Activated CD4-positive, alpha-beta T cell treated with anti-CD3 and anti-CD28 coated beads, Interleukin-2, Interleukin-6, amounts not matched to agents 100 ng/mL and 50 ng/mL, durations not matched to agents 16 hours and 8 hours (primary cell): ENCODE results near the gene CDK11B.
"Not testable (repeated sequence)": the region's sequence is repeated elsewhere in the genome, so short reads cannot be mapped to it uniquely, and the experiment has no call there.

Experiments used
- DNase-seq: peaks from one replicate; pipeline ENCODE4 v3.0.0-alpha.2; 2020

Gene CDK11B

DNA sequence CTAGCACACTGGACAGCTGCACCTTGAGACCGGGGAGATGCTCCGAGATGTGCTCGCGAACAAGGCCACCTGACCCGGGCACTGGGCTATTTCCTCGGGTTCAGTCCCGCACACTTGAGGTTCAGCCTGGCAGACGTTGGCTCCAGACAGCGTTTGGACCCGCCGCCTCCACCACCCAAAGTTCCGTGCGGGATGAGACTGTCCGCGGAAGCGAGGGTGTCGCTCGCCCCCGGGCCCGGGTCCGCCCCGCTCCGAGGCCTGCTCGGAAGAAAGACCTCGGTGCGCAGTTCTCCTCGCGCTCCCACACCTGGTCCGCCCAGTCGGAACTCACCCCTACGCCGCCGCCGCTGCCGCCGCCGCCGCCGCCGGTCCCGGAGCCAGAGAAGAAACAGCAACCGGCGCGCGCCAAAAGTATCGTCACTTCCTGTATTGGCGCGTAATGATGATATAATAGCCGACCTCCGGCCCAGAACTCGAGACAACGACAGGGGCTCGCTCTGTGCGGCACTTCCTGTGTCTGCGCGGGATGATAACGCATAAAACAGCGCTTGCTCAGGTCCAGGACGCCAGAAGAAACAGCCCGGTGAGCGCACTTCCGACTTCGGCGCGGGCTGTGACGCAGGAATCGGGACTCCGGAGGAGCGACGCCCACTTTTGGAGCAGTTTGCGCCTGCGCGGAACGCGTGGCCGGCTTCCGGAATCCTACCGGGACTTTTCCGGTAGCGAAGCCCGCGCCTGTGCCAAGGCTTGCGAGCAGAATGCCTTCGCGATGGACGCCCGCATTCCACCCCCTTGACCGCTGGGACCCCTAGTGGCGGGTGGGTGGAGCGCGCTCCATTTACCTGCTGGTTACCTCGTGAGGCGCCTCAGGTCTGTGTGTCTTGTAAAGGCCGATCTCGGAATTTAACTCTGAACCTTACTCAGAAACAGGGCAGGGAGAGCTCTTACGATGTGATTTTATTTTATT lies at the start of gene CDK11B:
TSS of gene CDK11B (minus strand) at position 422 of the 967 bp plus-strand sequence. CDS start 1,519 bp downstream, outside the sequence.
- peak; percentile 96 for DNase-seq

DNA sequence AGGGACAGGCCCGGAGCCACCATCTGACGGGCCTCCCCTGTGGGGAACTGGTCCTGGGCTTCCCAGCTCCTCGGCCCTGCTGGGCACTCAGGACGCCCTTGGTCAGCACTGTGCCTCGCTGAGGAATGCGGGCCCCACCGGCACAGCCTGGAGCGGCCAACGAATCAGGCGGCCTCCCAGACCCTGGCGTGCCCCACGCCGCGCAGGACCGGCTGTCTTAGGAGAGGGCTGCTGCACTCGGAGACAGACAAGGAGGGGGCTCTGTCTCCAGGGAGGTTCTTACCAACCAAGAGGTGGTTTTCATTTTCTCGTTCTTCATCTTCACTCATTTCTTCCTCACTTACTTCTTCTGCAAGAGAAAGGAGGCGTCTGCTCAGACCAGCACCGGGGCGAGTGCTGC lies 49.1 kb upstream of the CDK11B start:
- DNase-seq: not testable (repeated sequence)

DNA sequence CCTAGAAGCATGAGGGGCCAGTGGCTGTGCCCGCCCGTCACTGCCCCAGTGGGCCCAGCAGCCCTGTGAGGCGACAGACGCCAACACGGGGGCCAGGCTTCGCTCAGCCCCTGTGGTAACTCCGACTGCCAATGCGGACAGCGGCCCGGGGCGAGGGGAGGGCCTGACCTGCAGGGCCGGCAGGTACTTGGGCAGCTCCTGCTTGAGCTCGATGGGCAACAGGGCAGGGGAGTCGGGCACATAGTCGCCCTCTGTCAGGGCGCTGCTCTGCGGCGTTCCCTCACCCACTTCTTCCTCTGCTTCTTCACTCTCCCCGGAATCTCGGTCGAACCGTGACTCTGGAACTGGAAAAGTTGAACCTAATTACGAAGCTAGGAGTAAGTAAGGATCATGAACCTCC lies 48.4 kb upstream of the CDK11B start:
- DNase-seq: not testable (repeated sequence)

DNA sequence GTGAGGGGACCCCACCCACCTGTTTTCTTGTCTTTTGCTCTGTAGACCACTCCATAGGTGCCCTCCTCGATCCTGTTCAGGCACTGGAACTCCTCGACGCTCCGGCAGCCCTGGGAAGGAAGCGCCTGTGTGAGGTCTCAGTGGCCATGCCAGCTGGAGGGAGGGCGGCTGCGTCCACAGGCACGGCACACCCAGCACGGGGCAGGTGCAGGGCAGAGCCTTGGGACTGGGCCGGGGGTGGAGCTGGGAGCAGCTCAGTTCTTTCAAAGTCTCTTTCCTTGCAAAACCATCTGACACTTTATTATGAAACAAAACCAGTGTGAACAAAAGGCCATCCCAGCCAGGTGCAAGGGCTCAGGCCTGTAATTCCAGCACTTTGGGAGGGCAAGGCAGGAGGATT lies 46.8 kb upstream of the CDK11B start:
- not testable (repeated sequence) for DNase-seq

DNA sequence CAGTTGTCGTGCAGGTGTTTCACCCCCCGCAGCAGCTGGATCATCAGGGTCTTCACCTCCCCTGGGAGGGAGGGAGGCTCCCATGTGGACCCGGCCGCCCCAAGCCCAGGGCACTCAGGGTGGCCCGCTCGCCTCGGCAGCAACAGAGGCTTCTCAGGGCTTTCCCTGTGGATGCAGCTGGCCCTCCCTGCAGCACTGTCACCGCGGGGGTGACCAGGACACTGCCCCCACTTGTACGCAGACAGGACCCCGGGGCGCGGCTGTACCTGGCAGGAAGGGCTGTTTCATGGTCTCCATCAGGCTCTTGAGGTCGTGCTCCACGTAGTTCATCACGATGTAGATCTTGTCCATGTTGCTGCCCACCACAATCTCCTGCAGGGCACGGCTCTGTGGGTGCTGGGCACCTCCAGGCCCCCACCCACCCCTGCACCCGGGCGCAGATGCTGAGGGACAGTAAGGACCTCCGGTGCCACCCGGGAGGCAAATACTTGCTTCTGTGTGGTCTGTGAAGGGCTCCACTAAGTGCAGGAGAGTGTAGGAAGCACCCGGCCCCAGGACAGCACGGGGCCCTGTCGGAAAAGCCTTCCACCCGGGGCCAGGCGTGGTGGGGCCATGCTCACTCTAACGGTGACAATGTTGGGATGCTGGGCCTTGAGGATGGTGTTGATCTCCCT lies 45.6 kb upstream of the CDK11B start:
- DNase-seq: not testable (repeated sequence)

DNA sequence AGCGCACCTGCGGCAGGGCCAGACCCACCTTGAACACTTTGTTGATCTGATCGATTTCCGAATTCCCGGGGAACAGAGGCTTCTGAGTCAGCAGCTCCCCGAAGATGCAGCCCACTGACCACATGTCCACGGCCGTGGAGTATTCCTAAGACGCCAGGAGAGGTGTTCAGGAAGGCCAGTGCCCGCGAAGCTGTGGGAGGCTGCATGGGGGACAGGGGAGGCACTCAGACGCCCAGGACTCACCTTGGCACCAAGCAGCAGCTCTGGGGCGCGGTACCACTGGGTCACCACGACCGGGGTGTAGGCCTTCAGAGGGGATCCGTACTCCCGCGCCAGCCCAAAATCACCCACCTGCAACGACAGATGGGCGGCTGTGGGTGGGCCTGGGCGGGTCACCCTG lies 45.0 kb upstream of the CDK11B start:
- no peak for DNase-seq

DNA sequence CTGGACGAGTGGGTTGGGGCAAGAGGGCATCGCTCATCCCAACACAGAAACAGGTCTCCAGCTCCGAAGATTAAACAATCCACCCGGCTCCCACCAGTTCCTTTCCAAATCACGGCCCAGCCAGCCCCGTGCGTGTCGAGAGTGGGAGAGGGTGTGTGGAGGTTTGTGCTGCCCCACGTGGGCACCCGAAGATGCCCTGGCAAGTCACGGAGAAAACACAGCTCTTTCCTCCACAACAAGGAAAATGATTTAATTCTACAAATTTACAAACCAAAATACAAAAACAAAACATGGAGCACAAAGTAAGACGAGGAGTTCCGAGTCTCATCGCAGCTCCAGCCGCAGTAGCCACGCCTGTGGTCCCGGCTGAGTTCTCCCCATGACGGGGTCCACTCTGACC lies 43.7 kb upstream of the CDK11B start:
- not testable (repeated sequence) for DNase-seq

DNA sequence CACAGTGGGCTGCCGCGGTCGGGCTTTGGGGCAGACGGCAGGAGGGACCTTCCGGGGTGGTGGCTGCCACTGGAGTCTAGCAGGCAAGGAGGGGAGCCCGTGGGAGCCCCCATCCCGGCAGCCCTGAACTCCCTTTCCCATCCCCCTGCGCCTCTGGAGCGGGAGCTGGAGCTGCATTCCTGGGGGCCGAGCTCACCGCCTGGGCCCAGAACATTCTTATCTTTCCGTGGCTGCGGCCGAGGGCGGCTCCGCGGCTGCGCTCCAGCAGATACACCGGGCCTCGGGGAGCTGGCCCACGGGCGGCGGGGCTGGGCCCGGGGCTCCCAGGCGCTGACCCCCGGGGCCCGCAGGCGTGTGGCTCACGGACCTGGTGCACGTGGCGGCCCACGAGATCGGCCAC lies 41.8 kb upstream of the CDK11B start:
- not testable (repeated sequence) for DNase-seq

DNA sequence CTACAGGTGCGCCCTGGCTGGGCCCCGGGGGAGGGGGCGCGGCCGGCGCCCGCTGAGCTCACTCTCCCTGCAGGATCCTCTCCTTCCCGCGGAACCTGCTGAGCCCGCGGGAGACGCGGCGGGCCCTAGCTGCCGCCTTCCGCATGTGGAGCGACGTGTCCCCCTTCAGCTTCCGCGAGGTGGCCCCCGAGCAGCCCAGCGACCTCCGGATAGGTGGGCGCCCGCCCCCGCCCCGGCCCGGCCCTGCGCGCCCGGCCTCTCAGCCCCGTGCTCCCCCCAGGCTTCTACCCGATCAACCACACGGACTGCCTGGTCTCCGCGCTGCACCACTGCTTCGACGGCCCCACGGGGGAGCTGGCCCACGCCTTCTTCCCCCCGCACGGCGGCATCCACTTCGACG lies 41.3 kb upstream of the CDK11B start:
- DNase-seq: not testable (repeated sequence)

DNA sequence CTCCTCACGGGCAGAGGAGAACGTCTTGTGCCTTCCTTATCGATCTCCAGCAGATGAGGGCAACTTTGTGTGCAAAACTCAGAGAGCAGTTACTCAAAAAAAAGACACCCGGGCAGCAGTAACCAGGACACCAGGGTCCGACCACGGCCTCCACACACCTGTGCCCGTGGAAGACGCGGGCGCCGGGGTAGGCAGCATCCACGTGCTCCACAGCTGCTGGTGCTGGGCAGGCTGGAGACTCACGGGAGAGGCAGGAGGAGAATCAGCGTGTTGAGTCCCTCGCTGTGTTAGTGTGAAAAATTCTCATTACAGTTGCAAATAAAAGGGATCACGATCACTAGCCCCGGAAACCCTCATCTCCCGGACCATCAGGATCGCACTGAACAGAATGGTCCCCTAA lies 40.3 kb upstream of the CDK11B start:
- DNase-seq: not testable (repeated sequence)

DNA sequence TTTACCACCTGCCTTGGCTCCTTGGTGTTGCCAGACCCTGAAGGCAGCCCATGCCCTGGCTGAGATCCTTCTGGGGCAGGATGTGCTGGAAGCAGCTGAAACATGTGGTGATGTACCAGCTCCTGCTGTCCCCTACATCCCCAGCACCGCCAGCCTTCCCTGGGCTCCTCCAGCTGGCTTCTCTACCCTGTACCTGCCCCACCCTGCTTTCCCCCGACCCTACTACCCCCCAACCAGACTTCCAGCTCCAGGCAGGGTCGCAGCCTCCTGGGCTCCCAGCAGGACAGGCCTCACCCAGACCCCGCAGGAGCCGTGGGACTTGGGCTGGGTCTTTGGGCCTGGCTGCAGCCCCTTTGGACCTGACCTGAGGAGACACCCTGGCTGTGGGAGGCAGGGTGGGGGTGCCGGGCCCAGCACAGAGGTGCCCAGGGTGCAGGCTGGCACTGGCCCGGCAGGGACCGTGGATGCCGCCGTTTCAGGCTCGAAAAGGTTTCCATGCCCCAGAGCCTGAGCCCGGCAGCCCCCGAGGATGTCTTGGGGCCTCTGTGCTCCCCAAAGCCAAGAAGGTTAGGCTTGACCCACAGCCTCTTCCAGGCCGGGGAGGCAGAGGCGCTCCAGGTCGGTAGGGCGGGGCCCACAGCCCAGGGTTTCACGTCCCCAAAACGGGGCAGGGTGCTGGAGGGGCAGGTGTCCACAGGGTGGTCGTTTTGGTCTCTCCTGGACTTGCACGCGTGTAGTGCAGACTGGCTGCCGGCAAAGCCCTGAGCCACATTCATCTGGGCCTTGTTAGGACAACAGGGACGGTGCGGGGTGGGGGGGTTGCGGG lies 38.8 kb upstream of the CDK11B start:
- DNase-seq: not testable (repeated sequence)

DNA sequence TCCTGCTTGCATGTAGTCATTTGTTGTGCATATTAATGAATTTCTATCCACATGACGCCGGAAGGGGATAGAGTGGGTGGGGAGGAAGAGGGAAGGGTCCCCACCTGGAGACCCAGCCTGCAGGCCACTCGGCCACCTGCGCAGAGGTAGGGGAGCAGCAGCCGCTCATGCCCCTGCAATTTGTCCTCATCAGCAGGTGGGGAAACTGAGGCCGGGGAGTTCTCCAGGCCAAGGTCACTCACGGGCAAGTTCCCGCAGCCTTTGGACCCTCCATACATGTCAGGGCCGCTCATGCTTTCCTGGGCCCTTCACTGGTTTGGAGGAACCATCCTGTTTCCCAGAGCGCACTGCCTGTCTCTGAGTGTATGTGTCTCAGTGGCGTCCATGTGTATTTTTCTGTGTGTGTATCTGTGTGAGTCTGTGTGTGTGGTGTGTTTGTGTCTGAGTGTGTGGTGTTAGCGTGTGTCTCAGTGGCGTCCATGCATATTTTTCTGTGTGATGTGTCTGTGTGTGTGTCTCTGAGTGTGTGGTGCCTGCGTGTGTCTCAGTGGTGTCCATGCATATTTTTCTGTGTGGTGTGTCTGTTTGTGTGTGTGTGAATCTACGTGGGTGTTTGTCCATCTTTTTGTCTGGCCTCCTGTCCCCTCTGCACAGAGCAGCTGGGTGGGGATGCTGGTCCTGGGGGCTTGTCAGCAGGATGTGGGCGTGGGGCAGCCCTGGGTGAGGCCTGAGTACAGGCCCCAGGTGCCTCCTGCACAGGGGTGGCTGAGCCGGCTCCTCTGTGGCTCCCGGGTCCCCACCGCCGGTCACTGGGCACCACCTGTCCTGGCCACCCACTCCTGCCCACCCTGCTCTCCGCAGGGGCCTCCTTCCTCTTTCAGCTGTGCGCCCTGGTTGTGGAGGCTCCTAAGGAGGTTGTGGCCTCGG lies 37.9 kb upstream of the CDK11B start:
- not testable (repeated sequence) for DNase-seq

DNA sequence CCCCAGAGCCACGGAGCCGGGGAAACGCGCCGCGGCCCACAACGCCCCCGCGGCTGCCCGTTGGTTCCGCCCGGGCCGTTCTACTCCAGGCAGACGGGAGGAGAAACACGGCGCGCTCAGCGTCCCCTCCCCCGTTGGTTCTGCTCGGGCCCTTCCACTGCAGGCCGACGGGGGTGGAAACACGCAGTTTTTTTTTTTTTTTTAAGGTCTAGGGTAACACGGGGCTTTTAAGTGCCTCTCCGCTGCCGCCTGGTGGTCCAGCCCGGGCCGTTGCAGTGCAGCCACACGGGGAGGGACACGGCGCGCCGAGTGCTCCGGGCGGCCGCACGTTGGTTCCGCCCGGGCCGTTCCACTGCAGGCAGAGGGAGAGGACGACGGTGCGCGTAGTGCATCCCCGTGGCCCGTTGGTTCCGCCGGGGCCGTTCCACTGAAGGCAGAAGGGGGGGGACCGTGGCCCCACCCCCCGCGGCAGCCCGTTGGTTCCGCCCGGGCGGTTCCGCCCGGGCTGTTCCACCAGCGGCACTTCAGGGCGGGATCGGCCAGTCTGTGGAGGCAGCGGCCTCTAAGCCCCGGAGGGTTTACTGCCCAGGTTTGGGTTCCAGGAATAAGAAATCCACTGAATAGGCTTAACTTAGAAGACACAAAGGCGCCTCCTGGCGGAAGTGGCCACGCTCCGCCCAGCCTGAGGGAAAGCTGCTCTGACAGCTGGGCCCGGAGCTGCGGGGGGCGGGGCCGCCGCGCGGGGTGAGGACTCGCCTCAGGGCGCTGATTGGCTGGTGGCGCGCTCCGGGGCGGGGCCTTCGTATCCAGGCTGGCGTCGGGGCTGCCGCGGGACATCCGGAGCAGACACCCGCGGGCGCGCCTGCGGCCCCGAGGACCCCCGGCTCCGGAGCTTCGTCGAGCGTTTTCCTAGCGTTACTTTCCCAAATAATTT lies 34.2 kb upstream of the CDK11B start, which contains the start of gene SLC35E2B:
TSS of gene SLC35E2B (minus strand) at position 82 of the 934 bp plus-strand sequence. CDS start 16,096 bp downstream, outside the sequence.
- peak; percentile 92 for DNase-seq

DNA sequence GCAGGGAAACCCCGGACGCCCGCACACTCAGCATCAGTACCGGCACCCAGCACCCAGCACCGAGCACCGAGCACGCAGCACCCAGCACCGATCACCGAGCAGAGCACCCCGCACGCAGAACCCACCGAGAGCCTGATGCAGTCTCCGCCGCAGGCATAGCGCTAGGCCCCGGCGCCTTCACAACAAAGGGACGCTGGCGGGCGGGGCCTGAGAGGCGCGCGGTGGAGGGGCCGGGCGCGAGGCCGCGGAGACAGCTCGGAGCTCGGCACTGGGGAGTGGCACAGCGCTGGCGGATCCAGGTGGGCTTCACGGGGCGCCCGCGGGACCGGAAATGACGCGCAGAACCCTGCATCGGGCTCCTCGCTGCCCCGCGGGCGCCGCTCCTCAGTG lies 33.5 kb upstream of the CDK11B start:
- DNase-seq: peak; percentile 83

DNA sequence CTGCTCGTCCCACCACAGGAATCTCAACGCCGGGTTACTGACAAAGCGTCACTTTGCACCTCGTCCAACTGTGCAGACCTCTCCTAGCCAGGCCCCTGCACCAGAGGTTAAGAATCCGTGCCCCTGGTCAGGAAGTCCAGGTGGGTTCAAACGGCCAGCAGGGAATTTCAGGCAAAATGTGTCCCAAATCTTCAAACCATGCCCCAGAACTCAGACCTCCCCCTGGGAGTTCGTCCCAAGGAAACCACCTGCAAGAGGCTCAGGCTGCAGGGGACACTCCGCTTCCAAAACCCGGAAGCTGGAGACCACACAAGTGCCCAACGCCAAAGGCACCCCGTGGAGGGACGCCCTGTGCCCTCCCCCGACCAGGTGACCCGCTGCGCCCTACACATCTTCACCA lies 32.6 kb upstream of the CDK11B start:
- not testable (repeated sequence) for DNase-seq

DNA sequence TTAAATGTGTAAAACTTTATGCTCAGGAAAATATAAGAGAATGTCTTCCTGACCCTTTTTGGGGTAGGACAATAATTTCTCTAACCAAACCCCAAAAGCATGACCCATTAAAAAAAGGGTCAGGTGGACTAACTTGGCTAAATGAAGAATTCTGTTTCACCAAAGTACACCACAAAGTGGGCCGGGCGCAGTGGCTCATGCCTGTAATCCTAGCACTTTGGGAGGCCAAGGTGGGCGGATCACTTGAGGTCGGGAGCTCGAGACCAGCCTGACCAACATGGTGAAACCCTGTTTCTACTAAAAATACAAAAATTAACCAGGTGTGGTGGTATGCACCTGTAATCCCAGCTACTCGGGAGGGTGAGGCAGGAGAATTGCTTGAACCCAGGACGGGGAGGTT lies 30.7 kb upstream of the CDK11B start:
- not testable (repeated sequence) for DNase-seq

DNA sequence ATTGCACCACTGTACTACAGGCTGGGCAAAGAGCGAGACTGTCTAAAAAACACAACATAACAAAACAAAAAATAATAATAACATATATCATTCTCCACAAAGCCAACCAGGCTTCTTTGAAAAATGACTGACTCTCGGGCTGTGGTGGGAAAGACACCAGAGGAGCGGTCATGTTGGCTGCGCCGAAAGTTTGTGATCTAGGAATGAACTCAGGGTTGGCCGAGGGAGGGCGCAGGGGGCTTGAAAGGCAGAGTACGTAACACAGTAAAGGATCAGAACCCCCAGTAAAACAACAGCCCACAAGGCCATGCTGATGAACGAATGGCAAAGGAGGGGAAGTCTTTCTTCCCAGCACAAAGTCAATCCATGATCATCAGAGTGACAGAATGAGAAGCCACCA lies 29.0 kb upstream of the CDK11B start:
- DNase-seq: no peak

DNA sequence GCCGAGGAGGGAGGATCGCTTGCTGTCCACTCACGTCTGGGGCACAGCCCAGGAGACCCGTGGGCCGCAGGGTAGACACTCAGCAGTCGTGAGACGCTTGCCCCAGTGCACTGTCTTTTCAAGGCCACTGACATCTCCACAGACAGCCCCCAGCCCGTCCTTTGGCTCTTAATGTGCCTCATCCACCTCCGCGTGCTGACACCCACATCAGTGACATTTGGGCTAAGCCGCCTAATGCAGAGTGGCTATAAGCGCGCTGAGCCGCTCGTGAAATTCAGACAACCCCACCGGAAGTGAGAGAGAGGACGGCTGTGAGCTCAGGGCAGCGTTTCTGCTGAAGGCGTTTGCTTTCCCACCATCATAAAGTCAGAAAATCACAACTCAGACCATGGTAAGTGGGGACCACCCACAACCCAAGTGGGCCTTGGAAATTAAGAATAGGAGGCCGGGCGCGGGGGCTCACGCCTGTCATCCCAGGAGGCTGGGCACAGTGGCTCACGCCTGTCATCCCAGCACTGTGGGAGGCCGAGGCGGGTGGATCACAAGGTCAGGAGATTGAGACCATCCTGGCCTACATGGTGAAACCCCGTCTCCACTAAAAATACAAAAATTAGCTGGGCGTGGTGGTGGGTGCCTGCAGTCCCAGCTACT lies 25.4 kb upstream of the CDK11B start:
- DNase-seq: no peak

DNA sequence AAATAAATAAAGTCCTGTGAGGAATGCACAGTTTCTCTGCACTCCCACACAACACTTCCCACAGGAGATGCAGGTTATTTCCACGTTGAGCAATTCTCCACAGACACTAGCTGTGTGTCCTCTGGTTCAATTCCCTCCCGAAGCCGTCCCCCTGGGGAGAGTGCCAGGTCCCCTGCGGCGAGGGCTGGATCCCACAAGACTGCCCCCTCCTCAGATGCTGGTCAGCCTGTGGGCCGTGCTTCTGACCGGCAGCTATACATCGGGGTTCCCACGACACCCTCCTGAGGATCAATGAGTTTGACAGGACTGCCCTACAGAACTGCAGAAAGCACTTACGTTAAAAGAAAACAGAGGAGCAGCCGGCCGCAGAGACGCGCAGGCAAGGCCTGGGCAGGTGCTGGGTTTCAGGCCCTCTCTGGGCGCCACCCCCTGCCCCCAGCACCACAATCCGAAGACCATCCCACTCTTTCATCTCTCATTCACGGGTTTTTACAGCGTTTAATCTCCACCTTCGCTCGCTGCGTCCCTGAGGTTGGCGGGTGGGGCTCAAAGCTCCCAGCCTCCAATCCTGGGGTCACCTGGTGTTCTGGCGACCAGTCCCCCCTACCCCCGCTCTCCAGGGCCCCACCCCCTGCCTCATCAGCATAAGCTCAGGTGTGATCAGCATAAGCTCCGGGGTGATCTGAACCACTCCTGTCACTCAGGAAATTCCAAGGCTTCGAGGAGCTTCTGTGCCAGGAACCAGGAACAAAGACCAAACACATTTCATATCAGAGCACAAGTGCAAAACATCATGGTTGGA lies 24.5 kb upstream of the CDK11B start:
- DNase-seq: no peak
